Adrenal gland (tissue), 12 donors: ENCODE data around the gene CDX2. TPM values are rescaled to one million over a fixed set of nuclear protein-coding genes. Genes with fewer than 3 reads are reported as not detected.

Experiments
- DNase-seq, 7 donors: peaks; one replicate each; pipeline ENCODE4 v3.0.0-alpha.2; 2019 to 2020
- H3K27ac ChIP-seq, 5 donors: fragments of 200-600 bp; sonication (generic) in 4 of 5; 1 replicate in 3 of 5; 2 replicates in 2 of 5; pipeline versions ENCODE4 v1.5.1 to v1.8.0; 2016 to 2020; ENCODE audit warnings: mild to moderate bottlenecking in 1 of 5
- H3K27me3 ChIP-seq: fragments of 200-600 bp; 2 replicates; pipeline ENCODE4 v1.8.0; 2021
- H3K36me3 ChIP-seq, 2 donors: fragments of 200-600 bp; replicated peaks in 1 of 2; 1 replicate in 1 of 2; 2 replicates in 1 of 2; pipeline versions ENCODE4 v1.5.1 to v1.8.0; 2018 to 2022
- H3K4me1 ChIP-seq, 2 donors: fragments of 200-600 bp; replicated peaks in 1 of 2; 1 replicate in 1 of 2; 2 replicates in 1 of 2; pipeline versions ENCODE4 v1.5.1 to v1.8.0; 2018 to 2021
- H3K4me3 ChIP-seq, 4 donors: fragments of 200-600 bp; sonication (generic) in 3 of 4; one replicate each; pipeline ENCODE4 v1.5.1; 2016 to 2018
- H3K9me3 ChIP-seq, 3 donors: fragments of 200-600 bp; sonication (generic) in 1 of 3; replicated peaks in 1 of 3; 1 replicate in 2 of 3; 2 replicates in 1 of 3; pipeline versions ENCODE4 v1.5.1 to v1.8.0; 2016 to 2021
- POLR2A ChIP-seq, 2 donors: fragments of 450-650 bp; IDR thresholded peaks; one replicate each; pipeline ENCODE4 v1.6.1; 2017; ENCODE audit warnings: antibody characterized with exemption in 2 of 2, mild to moderate bottlenecking in 2 of 2, moderate library complexity in 1 of 2
- WGBS, 4 donors: extraction: QIAGEN DNeasy Blood & Tissue Kit in 2 of 4; methylation state at CpG; one replicate each; pipeline versions ENCODE4 v1.1.5 to v1.1.7; 2013 to 2017; 5-methylcytosine and 5-hydroxymethylcytosine counted together
- intact Hi-C, 2 donors: fragments of 100-400 bp; cut with DNase I; formaldehyde crosslinking; loops; one replicate each; pipeline versions ENCODE4 v1.14.1 to v1.15.0; 2022 to 2023
- polyA plus RNA-seq, 3 donors: library from polyadenylated mRNA; stranded (reverse); fragments of 200-250 nt in 2 of 3; fragments of 350-450 nt in 1 of 3; fragmentation: Illumina TruSeq in 1 of 3; extraction: RNeasy Lipid Tissue Mini Kit (QIAGEN cat#74804) in 1 of 3; gene quantifications; one replicate each; pipeline ENCODE4 v1.2.3, GENCODE V29; 2013 to 2014
- total RNA-seq, 9 donors: library from RNA; depleted of rRNA in 4 of 9; stranded (reverse); fragments of >200 nt in 4 of 9; fragments of 120-200 nt in 1 of 9; fragmentation: NEBNext Ultra II Directional in 1 of 9; extraction: Animal tissue kit (Norgen Biotek cat#: 25700) in 1 of 9; gene quantifications; one replicate each; pipeline versions ENCODE4 v1.1.0 to v1.2.4, GENCODE V29; 2013 to 2023
- TF ChIP-seq, protein P1 (sequence below), 6 experiments: fragments of 450-650 bp in 4 of 6; fragments of 200-600 bp in 2 of 6; sonication (generic) in 1 of 6; IDR thresholded peaks; 1 replicate in 5 of 6; 2 replicates in 1 of 6; pipeline versions ENCODE4 v1.5.1 to v1.8.0; 2016 to 2021; ENCODE audit warnings: antibody characterized with exemption in 6 of 6, mild to moderate bottlenecking in 2 of 6, moderate library complexity in 1 of 6
- donor health status: healthy with polysubstance abuse.
- donor health status: Bipolar disorder and iron deficiency.
- donor health status: DM: yes; HTN: yes; CAD: no.
- donor health status: DM: no; HTN: no; CAD: no.
- donor health status: DM: no; HTN: no; CAD: no.
- donor health status: DM: yes; HTN: yes; CAD: no.

The CDX2 gene
- total and polyA plus RNA-seq, 12 donors: 0.08 to 0.14 TPM; not detected in 10

DNA sequence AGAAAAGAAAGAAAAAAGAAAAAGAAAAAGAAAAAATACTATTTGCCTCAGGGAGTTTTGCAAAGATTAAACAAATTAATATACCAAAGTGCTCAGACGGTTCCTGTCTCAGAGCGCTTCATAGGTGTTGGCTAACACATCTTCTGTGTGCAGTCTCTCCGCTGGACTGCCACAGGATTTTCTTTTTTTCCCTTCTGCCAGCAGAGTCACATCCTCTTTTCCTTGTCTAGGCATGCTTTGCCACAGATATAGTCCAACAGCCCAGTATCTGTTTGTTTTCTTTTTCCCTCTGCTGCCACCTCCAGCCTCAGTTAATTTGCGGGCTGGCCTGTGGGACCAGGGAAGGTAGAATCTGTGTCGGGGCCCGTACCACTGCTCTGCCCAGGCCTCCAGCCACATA is 22.8 kb upstream of the CDX2 start:
- no peaks in the 10 kb centered on the region for H3K36me3 ChIP-seq
- 67 to 73% (median 71%) methylated on average over 6 of the region's 6 CpGs for WGBS, 4 donors
- no peaks in the 10 kb centered on the region for H3K9me3 ChIP-seq
- peaks cover 5% of the 10 kb centered on the region for H3K27me3 ChIP-seq
- DNase-seq: no peak
- TF ChIP-seq, protein P1, sequence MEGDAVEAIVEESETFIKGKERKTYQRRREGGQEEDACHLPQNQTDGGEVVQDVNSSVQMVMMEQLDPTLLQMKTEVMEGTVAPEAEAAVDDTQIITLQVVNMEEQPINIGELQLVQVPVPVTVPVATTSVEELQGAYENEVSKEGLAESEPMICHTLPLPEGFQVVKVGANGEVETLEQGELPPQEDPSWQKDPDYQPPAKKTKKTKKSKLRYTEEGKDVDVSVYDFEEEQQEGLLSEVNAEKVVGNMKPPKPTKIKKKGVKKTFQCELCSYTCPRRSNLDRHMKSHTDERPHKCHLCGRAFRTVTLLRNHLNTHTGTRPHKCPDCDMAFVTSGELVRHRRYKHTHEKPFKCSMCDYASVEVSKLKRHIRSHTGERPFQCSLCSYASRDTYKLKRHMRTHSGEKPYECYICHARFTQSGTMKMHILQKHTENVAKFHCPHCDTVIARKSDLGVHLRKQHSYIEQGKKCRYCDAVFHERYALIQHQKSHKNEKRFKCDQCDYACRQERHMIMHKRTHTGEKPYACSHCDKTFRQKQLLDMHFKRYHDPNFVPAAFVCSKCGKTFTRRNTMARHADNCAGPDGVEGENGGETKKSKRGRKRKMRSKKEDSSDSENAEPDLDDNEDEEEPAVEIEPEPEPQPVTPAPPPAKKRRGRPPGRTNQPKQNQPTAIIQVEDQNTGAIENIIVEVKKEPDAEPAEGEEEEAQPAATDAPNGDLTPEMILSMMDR (IDR thresholded peaks at IDR 0.05): no peak
- no peak for TF ChIP-seq POLR2A (IDR thresholded peaks at IDR 0.05)
- H3K4me1 ChIP-seq: no peaks in the 10 kb centered on the region
- no peak overlapping the region for H3K4me3 ChIP-seq
- intact Hi-C loops: no loop called here
- H3K27ac ChIP-seq: no peak overlapping the region

DNA sequence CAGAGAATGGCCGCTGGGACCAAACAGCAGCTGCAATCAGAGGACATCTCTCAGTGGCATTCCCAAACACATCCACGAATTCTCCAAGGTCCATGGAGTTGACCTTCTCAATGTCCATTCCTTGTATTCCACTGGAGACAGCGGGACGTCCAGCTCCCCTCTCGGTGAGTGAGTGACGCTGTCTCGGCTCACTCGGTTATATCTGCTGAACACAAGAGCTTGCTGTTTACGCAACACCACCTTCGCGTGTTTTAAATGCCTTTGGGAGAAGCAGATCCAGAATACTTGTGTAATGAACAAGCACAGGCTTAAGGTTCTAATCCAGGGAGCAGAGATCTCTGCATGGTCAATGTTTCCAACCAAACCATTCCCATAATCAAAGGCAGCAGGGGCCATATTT is 19.4 kb upstream of the CDX2 start, which contains the start of gene URAD:
URAD (minus strand) TSS at position 174 of the 400 bp plus-strand sequence; CDS start at position 118, 56 bp downstream.
- Histone ChIP-seq H3K4me3 (no peak within 1 kb of the TSS), H3K9me3 (no peaks in the 10 kb centered on the region), H3K36me3 (no peaks in the 10 kb centered on the region), H3K27me3 (peaks cover 5% of the 10 kb centered on the region), H3K4me1 (no peaks in the 10 kb centered on the region), H3K27ac (no peak within 1 kb of the TSS)
- DNase-seq: no peak
- whole genome bisulfite sequencing, 4 donors: 73 to 82% (median 74%) methylated on average over 11 of the region's 11 CpGs
- intact Hi-C loops: loop anchor here (5.0 to 10.0 kb wide), 4 partner anchors 154 to 1004 kb away; no protein-coding TSS in a partner anchor
- no peak for TF ChIP-seq POLR2A (IDR thresholded peaks at IDR 0.05)
- TF ChIP-seq, protein P1 (IDR thresholded peaks at IDR 0.05): no peak

DNA sequence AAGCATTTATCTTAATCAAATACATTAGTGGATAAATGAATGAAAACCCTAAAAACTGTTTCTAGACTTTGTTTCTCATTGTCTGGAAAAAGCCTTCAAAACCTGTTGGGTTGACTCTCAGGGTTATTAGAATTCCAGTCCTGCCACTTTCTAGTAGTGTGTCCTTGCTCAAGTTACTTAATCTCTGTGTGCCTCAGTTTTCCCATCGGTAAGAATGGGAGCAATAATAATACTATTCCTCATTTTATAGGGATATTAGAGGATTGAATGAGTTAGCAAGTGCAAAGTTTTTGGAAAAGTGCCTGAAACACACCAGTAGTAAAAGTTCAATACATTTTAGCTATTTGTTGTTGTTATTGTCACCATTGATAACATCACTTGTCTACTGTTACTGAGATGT is 16.5 kb upstream of the CDX2 start:
- no peak for DNase-seq
- Histone ChIP-seq H3K36me3 (no peaks in the 10 kb centered on the region), H3K27ac (no peak overlapping the region), H3K9me3 (no peaks in the 10 kb centered on the region), H3K4me3 (no peak overlapping the region), H3K27me3 (peaks cover 34% of the 10 kb centered on the region), H3K4me1 (no peaks in the 10 kb centered on the region)
- WGBS, 4 donors: 71 to 88% (median 84%) methylated on average over 1 of the region's 1 CpG
- intact Hi-C loops: loop anchor here (5.0 to 10.0 kb wide), 4 partner anchors 151 to 1001 kb away; no protein-coding TSS in a partner anchor
- TF ChIP-seq, protein P1 (IDR thresholded peaks at IDR 0.05): no peak
- no peak for TF ChIP-seq POLR2A (IDR thresholded peaks at IDR 0.05)

DNA sequence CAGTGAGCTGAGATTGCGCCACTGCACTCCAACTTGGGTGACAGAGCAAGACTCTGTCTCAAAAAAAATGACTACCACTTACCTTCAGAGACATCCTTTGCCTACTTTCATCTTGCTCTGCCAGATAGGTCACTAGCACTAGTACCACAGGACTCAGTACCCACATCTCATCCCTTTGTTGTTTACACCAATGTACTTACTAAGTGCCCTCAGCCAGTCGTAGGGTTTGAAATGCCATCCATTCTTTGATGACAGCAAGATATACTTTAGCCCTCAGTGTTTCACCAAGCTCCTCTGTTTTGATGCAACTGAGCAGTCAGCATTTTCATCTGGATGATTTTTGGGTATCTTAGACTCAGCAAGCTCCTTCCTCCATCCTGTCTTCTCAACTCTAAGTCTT is 13.2 kb upstream of the CDX2 start:
- H3K4me3 ChIP-seq: no peak overlapping the region
- DNase-seq: no peak
- intact Hi-C loops: loop anchor here (5.0 to 10.0 kb wide), 5 partner anchors 148 to 998 kb away; no protein-coding TSS in a partner anchor
- no peaks in the 10 kb centered on the region for H3K4me1 ChIP-seq
- TF ChIP-seq, protein P1 (IDR thresholded peaks at IDR 0.05): no peak
- TF ChIP-seq POLR2A (IDR thresholded peaks at IDR 0.05): no peak
- no peaks in the 10 kb centered on the region for H3K36me3 ChIP-seq
- no peak overlapping the region for H3K27ac ChIP-seq
- H3K9me3 ChIP-seq: no peaks in the 10 kb centered on the region
- WGBS, 4 donors: 46 to 63% (median 52%) methylated on average over 2 of the region's 2 CpGs
- H3K27me3 ChIP-seq: peaks cover 61% of the 10 kb centered on the region
